ENCODE data around the gene KCNMA1. TPM values are rescaled to one million over a fixed set of nuclear protein-coding genes. Genes with fewer than 3 reads are reported as not detected.

The KCNMA1 gene
- polyA plus RNA-seq, 1 donor = 19.6 TPM

DNA sequence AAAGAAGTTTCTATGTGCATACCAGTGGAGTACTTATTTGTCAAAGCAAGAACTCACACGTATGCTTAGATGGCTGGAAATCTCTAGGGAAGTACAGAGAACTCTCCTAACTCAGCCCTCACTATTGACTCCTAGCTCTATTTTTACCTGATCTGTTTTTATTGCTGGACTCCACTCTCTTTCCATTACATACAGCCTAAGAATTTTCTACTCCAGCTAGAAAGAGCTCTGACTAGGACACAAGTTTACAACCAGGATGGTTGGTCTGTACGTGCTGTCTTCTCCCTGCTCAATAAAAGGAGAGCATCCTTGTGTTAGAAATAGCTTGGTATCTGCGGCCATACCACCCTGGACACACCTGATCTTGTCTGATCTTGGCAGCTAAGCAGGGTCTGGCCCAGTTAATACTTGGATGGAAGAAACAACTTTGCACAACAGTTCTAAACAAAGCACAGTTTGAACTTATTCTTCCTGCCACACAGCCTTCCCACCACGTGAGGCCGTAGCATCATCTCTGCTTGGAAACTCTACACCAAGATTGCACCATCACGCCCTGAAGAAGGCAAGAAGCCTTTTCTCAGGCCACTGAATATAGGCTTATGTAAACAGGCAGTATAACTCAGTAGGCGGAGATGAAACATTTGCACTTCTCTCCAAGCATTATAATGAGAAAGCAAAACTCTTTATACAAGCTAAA lies 50.7 kb downstream of the KCNMA1 start:
- H3K9me3 ChIP-seq (ENCODE audit: control insufficient read depth, low read depth, low read length) = no peaks in the 10 kb centered on the region
- H3K27me3 ChIP-seq (ENCODE audit: control insufficient read depth, insufficient read depth, low read length) = no peaks in the 10 kb centered on the region
- H3K4me1 ChIP-seq (ENCODE audit: control insufficient read depth, insufficient read depth, low read length) = peaks cover 20% of the 10 kb centered on the region
- no peak overlapping the region for H3K4me3 ChIP-seq (ENCODE audit: low read length)
- H3K27ac ChIP-seq (ENCODE audit: low read length) = peak overlapping the region; percentile 90
- DNase-seq = peak; percentile 72 to 83
- WGBS (ENCODE audit: insufficient coverage, low lambda C conversion rate) = no CpG with 5 or more reads among the region's 7 CpGs
- H3K36me3 ChIP-seq (ENCODE audit: control insufficient read depth, insufficient read depth, low read length) = no peaks in the 10 kb centered on the region

DNA sequence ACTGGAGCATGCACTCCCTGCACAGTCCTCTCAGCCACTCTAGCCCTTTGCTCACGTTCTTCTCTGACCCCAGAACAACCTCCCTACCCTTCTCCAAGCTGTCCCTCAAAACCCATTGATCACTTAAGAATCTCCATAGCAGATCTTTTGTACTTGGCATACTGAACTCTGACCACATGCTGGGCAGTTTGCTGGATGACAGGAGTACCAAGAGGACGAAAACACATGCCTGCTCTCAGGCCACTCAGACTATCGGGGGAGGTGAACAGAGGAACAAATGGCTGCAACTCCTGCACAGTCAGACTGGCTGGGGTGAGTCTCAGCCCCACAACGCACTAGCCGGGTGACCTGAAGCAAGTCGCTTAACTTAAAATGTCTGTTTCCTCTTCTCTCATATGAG lies 52.7 kb downstream of the KCNMA1 start:
- Histone ChIP-seq H3K27me3 (ENCODE audit: control insufficient read depth, insufficient read depth, low read length) (no peaks in the 10 kb centered on the region), H3K27ac (ENCODE audit: low read length) (no peak overlapping the region)
- no CpG with 5 or more reads among the region's 6 CpGs for whole genome bisulfite sequencing (ENCODE audit: insufficient coverage, low lambda C conversion rate)

DNA sequence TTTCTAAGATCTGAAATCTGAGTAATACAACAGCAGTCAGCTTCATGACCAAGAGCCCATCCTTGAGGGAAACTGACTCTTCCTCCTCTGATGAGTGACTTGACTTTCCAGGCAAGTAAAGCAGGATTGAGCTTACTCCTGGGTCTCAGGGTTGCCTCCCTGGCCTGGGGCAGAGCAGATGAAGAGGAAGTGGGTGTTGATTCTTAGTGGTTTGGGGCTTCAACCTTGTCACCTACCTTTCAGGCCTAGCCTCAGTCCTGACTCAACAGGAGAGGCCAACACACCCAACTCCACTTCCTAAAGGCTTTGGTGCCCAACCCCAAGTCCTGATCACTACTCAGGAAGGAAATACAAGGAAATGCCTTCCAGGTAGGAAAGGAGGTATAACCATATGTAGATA lies 54.1 kb downstream of the KCNMA1 start:
- Histone ChIP-seq H3K4me1 (ENCODE audit: control insufficient read depth, insufficient read depth, low read length) (peaks cover 40% of the 10 kb centered on the region), H3K27ac (ENCODE audit: low read length) (no peak overlapping the region), H3K9me3 (ENCODE audit: control insufficient read depth, low read depth, low read length) (no peaks in the 10 kb centered on the region), H3K27me3 (ENCODE audit: control insufficient read depth, insufficient read depth, low read length) (no peaks in the 10 kb centered on the region), H3K4me3 (ENCODE audit: low read length) (no peak overlapping the region), H3K36me3 (ENCODE audit: control insufficient read depth, insufficient read depth, low read length) (no peaks in the 10 kb centered on the region)
- no peak for DNase-seq

More for the DNA sequence above, 52.7 kb downstream of the KCNMA1 start:
- H3K4me3 ChIP-seq (ENCODE audit: low read length) = no peak overlapping the region
- H3K9me3 ChIP-seq (ENCODE audit: control insufficient read depth, low read depth, low read length) = no peaks in the 10 kb centered on the region
- no peaks in the 10 kb centered on the region for H3K36me3 ChIP-seq (ENCODE audit: control insufficient read depth, insufficient read depth, low read length)
- peaks cover 32% of the 10 kb centered on the region for H3K4me1 ChIP-seq (ENCODE audit: control insufficient read depth, insufficient read depth, low read length)
- DNase-seq = no peak

DNA sequence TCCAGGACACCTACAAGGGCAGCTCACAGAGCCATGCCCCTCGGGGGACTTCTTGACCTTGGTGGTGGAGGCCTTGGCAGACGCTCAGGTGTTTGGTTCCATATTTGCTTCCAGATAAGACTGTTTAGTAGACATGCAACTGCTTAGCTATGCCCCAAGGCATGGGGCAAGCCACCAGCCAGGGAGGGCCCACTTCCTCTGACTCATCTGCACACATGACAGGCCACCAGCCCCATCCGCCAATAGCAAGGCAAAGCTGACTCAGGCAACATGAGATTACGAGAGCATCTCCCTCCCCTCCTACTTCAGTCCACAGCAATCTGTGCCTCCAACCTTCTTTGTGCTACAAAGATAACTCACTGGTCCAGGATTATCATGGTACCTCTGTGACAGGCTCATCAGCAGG lies 54.9 kb downstream of the KCNMA1 start:
- WGBS (ENCODE audit: insufficient coverage, low lambda C conversion rate) = no CpG with 5 or more reads among the region's 4 CpGs
- no peak overlapping the region for H3K4me3 ChIP-seq (ENCODE audit: low read length)
- H3K27me3 ChIP-seq (ENCODE audit: control insufficient read depth, insufficient read depth, low read length) = no peaks in the 10 kb centered on the region
- no peak overlapping the region for H3K27ac ChIP-seq (ENCODE audit: low read length)
- no peaks in the 10 kb centered on the region for H3K36me3 ChIP-seq (ENCODE audit: control insufficient read depth, insufficient read depth, low read length)
- no peaks in the 10 kb centered on the region for H3K9me3 ChIP-seq (ENCODE audit: control insufficient read depth, low read depth, low read length)
- peak in 1 of 2 donors; percentile 71 for DNase-seq
- H3K4me1 ChIP-seq (ENCODE audit: control insufficient read depth, insufficient read depth, low read length) = peaks cover 31% of the 10 kb centered on the region

DNA sequence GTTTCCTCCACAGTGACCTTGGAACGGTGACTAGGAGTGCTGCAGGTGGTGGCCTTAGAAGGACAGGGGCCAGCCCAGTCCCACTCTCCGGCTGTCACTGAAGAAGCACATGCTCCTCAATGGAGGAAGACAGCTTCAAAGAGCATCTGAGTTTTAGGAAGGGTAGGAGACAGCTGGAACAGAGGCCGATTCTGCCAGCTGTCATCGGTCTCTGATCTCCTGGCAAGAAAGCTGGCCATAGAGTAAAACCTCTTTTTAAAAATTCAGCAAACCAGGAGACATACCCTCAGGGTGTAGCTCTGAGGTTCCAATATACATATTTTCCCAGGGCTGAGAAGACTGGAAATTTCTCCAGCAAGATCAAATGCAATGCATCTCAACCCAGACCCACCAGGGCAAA lies 55.9 kb downstream of the KCNMA1 start:
- Histone ChIP-seq H3K9me3 (ENCODE audit: control insufficient read depth, low read depth, low read length) (no peaks in the 10 kb centered on the region), H3K4me3 (ENCODE audit: low read length) (no peak overlapping the region), H3K36me3 (ENCODE audit: control insufficient read depth, insufficient read depth, low read length) (no peaks in the 10 kb centered on the region), H3K27me3 (ENCODE audit: control insufficient read depth, insufficient read depth, low read length) (no peaks in the 10 kb centered on the region), H3K27ac (ENCODE audit: low read length) (no peak overlapping the region), H3K4me1 (ENCODE audit: control insufficient read depth, insufficient read depth, low read length) (peaks cover 22% of the 10 kb centered on the region)
- WGBS (ENCODE audit: insufficient coverage, low lambda C conversion rate) = no CpG with 5 or more reads among the region's 4 CpGs
- DNase-seq = no peak

DNA sequence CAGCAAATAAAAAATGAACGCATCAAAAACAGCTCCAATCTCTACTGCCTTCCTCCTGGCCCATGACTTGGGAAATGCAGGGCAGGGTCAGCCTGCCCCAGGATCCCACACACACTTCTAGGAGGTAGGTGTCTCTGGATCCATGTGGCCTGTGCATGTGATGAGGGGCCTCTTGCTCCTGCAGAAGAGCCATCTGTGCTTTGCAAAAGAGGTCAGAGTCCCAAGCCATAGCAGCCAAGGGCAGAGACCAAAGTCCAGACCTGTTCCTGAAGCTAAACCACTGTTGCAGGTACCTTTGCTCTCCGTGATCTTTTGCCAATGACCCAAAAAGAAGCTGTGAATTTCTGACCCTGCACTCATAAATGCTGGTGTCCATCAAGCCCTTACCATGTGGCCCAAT lies 57.1 kb downstream of the KCNMA1 start:
- Histone ChIP-seq H3K27ac (ENCODE audit: low read length) (peak overlapping the region; percentile 33), H3K36me3 (ENCODE audit: control insufficient read depth, insufficient read depth, low read length) (no peaks in the 10 kb centered on the region), H3K4me3 (ENCODE audit: low read length) (no peak overlapping the region), H3K9me3 (ENCODE audit: control insufficient read depth, low read depth, low read length) (no peaks in the 10 kb centered on the region), H3K4me1 (ENCODE audit: control insufficient read depth, insufficient read depth, low read length) (peaks cover 20% of the 10 kb centered on the region), H3K27me3 (ENCODE audit: control insufficient read depth, insufficient read depth, low read length) (no peaks in the 10 kb centered on the region)
- no CpG with 5 or more reads among the region's 2 CpGs for whole genome bisulfite sequencing (ENCODE audit: insufficient coverage, low lambda C conversion rate)
- peak; percentile 87 to 93 for DNase-seq

DNA sequence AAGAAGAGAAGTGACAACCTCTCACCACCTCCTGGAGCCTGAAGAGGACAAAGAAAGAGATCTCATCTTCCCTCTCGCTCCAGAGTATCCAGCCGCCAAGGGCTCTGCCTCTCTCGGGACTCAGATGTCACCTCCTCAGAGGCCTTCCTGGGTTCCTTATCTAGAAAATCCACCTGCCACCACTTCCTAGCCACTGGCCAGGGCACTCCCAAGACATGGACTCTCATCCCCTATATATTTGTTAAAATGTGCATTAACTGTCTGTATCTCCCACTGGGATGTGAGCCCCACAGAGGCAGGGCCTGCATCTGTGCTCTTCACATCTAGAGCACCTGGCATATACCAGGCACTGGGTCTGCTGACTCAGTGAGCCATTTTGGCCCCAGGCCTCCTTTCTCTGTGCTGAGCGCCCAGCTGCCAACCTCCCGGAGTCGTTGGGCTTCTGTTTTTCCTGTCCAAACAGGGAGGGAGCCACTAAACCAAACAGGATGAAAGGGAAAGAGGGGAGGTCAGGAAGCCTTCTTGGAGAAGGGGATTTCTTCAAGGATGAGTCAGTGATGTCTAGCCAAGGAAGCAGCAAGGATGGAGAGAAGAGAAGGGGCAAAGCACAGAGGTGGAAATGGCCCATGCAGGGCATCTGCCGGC lies 58.9 kb downstream of the KCNMA1 start:
- H3K36me3 ChIP-seq (ENCODE audit: control insufficient read depth, insufficient read depth, low read length) = no peaks in the 10 kb centered on the region
- no peaks in the 10 kb centered on the region for H3K9me3 ChIP-seq (ENCODE audit: control insufficient read depth, low read depth, low read length)
- H3K4me1 ChIP-seq (ENCODE audit: control insufficient read depth, insufficient read depth, low read length) = peaks cover 20% of the 10 kb centered on the region
- H3K27me3 ChIP-seq (ENCODE audit: control insufficient read depth, insufficient read depth, low read length) = no peaks in the 10 kb centered on the region
- WGBS (ENCODE audit: insufficient coverage, low lambda C conversion rate) = no CpG with 5 or more reads among the region's 7 CpGs
- DNase-seq = no peak
- no peak overlapping the region for H3K4me3 ChIP-seq (ENCODE audit: low read length)
- H3K27ac ChIP-seq (ENCODE audit: low read length) = no peak overlapping the region

DNA sequence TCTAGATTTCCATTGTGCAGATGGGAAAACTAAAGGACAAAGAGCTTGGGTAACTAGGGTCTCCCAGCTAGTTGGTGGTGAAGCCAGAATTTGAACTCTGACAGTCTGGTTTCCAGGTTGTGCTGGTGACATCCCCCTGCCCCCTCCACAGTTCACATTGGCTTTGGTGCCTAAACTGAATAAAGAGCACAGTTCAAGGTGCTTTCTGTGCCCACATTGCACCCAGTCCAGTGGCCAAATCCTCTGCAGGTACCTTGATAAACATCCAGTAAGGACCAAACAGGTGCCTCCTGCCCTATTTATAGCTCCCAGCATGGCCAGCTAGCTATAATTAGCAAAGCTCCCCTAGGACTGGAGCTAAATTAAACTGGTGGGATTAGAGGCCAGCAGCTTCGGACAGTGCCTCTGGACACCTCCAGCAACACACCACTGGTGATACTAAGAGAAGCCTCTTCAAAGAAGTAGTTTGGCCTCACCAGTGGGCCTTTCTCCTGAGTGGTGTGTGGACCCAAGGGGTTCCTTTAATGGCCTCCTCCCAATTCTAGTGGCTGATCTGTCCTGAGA lies 59.9 kb downstream of the KCNMA1 start:
- Histone ChIP-seq H3K9me3 (ENCODE audit: control insufficient read depth, low read depth, low read length) (no peaks in the 10 kb centered on the region), H3K27ac (ENCODE audit: low read length) (no peak overlapping the region), H3K36me3 (ENCODE audit: control insufficient read depth, insufficient read depth, low read length) (no peaks in the 10 kb centered on the region), H3K27me3 (ENCODE audit: control insufficient read depth, insufficient read depth, low read length) (no peaks in the 10 kb centered on the region), H3K4me3 (ENCODE audit: low read length) (no peak overlapping the region), H3K4me1 (ENCODE audit: control insufficient read depth, insufficient read depth, low read length) (peaks cover 20% of the 10 kb centered on the region)
- no peak for DNase-seq
- no CpG with 5 or more reads among the region's 1 CpG for WGBS (ENCODE audit: insufficient coverage, low lambda C conversion rate)

DNA sequence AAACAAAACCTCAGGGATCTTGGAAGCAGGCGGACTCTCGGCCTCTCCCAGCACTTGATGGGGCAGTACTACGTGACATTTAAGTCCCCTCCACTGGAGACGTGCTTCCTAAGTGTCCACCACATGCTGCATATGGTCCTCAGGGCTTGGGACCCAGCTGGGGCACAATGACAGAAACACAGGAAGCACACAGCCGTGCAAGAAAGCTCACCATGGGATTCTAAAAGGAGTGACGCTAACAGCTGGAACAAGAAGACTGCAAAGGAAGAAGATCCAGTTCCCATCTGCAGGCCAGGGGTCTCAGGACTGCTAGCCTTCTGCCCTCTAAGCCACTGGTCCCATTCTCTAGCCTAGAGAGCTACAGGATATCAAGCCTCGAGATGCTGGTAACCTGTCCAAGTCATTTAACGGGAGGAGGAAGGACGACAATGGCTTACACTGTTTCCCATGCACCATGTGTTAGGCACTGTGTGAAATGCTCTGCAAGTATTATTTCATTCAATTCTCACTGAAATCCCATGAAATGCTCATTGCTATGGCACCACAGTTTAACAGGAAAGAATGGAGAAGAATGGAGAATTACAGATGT lies 61.1 kb downstream of the KCNMA1 start:
- H3K4me3 ChIP-seq (ENCODE audit: low read length) = no peak overlapping the region
- H3K27ac ChIP-seq (ENCODE audit: low read length) = no peak overlapping the region
- no peaks in the 10 kb centered on the region for H3K9me3 ChIP-seq (ENCODE audit: control insufficient read depth, low read depth, low read length)
- H3K27me3 ChIP-seq (ENCODE audit: control insufficient read depth, insufficient read depth, low read length) = no peaks in the 10 kb centered on the region
- no peaks in the 10 kb centered on the region for H3K36me3 ChIP-seq (ENCODE audit: control insufficient read depth, insufficient read depth, low read length)
- whole genome bisulfite sequencing (ENCODE audit: insufficient coverage, low lambda C conversion rate) = no CpG with 5 or more reads among the region's 9 CpGs
- no peak for DNase-seq
- H3K4me1 ChIP-seq (ENCODE audit: control insufficient read depth, insufficient read depth, low read length) = peaks cover 18% of the 10 kb centered on the region

DNA sequence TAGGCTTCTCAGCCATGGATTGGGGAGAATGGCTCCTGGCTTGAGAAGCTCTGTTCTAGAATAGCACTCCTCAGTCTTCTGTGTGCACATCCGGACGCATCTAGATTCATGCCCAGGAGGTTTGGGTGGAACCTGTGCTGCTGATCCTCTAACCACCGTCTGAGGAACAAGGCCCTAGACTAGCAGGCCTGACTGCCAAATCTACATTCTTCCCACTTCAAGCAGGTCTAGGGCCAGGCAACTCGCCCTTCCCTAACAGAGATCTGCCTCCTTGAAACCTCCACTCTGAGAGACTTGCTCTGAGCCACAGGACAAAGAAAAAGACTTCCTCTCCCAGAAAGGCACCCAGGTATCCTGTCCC lies 61.6 kb downstream of the KCNMA1 start:
- no CpG with 5 or more reads among the region's 4 CpGs for WGBS (ENCODE audit: insufficient coverage, low lambda C conversion rate)
- no peaks in the 10 kb centered on the region for H3K27me3 ChIP-seq (ENCODE audit: control insufficient read depth, insufficient read depth, low read length)
- H3K27ac ChIP-seq (ENCODE audit: low read length) = no peak overlapping the region
- H3K4me3 ChIP-seq (ENCODE audit: low read length) = no peak overlapping the region
- H3K9me3 ChIP-seq (ENCODE audit: control insufficient read depth, low read depth, low read length) = no peaks in the 10 kb centered on the region
- peaks cover 15% of the 10 kb centered on the region for H3K4me1 ChIP-seq (ENCODE audit: control insufficient read depth, insufficient read depth, low read length)
- DNase-seq = no peak
- H3K36me3 ChIP-seq (ENCODE audit: control insufficient read depth, insufficient read depth, low read length) = no peaks in the 10 kb centered on the region
